GM18507 (cell line): Measurements from ENCODE around the gene WFDC8.

ENCODE experiments used
- DNase-seq: peaks from one replicate; pipeline ENCODE4 v3.0.0; 2011; ENCODE audit warnings: low read depth; ENCODE audit not compliant: insufficient read length; ENCODE audit errors: extremely low spot score
- FAIRE-seq: peaks from 2 replicates; lab custom pipeline; 2011; peaks lifted over from hg19 to GRCh38; lab: Jason Lieb, UNC

WFDC8 gene

DNA sequence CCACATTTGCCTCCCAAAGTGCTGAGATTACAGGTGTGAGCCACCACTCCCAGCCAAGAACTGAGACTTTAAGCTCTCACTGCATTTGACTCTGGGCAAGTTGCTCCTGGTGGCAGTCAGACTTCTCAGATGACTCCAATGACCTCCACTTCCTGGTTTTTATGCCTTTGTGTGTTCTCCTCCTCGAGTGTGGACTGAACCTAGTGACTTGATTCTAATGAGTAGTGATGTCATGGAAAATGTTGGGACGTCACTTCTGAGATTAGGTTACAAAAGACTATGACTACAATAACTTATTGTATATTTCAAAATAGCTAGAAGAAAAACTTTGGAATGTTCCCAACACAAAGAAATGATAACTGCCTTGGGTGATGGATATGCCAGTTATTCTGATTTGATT lies 75.7 kb downstream of the WFDC8 start:
- DNase-seq (no peak), FAIRE-seq (no peak)

DNA sequence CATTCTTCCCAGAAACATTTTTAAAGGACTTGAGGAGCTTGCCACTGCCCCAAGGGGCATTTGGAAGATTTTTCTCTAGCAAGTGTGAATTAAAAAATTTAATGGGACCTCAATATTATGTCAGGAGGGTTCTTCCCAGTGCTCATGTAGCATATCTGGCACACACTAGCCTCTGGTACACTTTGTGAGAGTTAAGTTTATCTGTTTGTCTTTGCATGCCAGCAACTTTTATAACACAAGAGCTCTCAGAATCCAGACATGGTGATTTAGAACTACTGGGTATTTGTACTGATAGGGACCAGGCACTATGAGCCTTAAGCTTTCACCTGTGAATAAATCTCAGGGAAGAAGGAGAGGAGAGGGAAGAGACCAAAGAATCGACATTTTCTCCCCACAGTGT lies 76.5 kb downstream of the WFDC8 start:
- FAIRE-seq (no peak), DNase-seq (no peak)
